ENCODE measurements around the gene COL11A2.

Gene COL11A2

GRCh38 chr6:33116417-33116816, 75.8 kb downstream of the COL11A2 start:
- no peak for DNase-seq (ENCODE audit: low spot score)
- H3K27ac ChIP-seq, result no peak overlapping the region
- ChIA-PET POLR2A (ENCODE audit: low non-redundant PET) (no interaction called here), CTCF (interaction anchor here (1.0 kb wide), 2 partner anchors 10 to 45 kb away, joined by 3 to 5 read pairs; no protein-coding TSS in a partner anchor)
- TF ChIP-seq, protein P1, sequence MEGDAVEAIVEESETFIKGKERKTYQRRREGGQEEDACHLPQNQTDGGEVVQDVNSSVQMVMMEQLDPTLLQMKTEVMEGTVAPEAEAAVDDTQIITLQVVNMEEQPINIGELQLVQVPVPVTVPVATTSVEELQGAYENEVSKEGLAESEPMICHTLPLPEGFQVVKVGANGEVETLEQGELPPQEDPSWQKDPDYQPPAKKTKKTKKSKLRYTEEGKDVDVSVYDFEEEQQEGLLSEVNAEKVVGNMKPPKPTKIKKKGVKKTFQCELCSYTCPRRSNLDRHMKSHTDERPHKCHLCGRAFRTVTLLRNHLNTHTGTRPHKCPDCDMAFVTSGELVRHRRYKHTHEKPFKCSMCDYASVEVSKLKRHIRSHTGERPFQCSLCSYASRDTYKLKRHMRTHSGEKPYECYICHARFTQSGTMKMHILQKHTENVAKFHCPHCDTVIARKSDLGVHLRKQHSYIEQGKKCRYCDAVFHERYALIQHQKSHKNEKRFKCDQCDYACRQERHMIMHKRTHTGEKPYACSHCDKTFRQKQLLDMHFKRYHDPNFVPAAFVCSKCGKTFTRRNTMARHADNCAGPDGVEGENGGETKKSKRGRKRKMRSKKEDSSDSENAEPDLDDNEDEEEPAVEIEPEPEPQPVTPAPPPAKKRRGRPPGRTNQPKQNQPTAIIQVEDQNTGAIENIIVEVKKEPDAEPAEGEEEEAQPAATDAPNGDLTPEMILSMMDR (conservative IDR thresholded peaks at IDR 0.05; ENCODE audit: low read depth), result no peak

- POLR2A ChIA-PET (ENCODE audit: low non-redundant PET), result no interaction called here
- CTCF ChIA-PET, result interaction anchor here (0.6 to 1.4 kb wide), 2 partner anchors 58 to 66 kb away, joined by 3 to 4 read pairs; no protein-coding TSS in a partner anchor
- H3K27ac ChIP-seq, result no peak overlapping the region
- DNase-seq (ENCODE audit: low spot score), result no peak
- TF ChIP-seq, protein P1 (conservative IDR thresholded peaks at IDR 0.05; ENCODE audit: low read depth), result no peak
Observed at GRCh38 chr6:33114406-33114805, 77.9 kb downstream of the COL11A2 start.

DNA sequence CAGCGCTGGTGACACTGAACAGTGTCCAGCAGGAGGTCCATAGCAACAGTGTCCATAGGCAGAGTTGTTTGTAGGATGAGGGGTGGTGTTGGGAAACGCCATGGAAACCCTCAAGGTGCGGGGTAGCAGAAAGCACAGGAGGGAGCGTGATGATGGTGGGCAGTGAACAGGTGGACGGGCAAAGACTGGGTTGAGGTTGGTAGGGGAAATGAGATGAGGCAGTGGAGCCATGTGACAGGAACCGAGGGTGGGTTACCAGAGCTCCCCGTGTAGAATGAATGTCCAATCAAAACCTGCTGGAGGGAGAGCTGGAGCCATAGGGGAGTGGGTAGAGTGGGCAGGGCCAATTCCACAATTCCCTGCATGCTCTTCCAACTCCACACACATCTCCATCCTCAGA, 78.5 kb downstream of the COL11A2 start:
- ChIA-PET POLR2A (ENCODE audit: low non-redundant PET) (no interaction called here), CTCF (interaction anchor here (1.4 kb wide), 1 partner anchor 59 kb away, joined by 3 read pairs; no protein-coding TSS in a partner anchor)
- DNase-seq (ENCODE audit: low spot score), result no peak
- H3K27ac ChIP-seq, result no peak overlapping the region
- TF ChIP-seq, protein P1 (conservative IDR thresholded peaks at IDR 0.05; ENCODE audit: low read depth), result no peak
